Heart left ventricle (tissue), 16 donors: ENCODE measurements around the gene HOMEZ. TPM values are rescaled to one million over a fixed set of nuclear protein-coding genes. Genes with fewer than 3 reads are reported as not detected.

Source experiments
- ATAC-seq, 4 donors: fragments of 200-7000 bp; cut with Tn5 transposase; one replicate each; pipeline ENCODE4 v1.9.1; 2020 to 2022; ENCODE audit warnings: moderate library complexity in 4 of 4, mild to moderate bottlenecking in 3 of 4, moderate number of reproducible peaks in 1 of 4
- DNase-seq, 5 donors: peaks; one replicate each; pipeline ENCODE4 v3.0.0-alpha.2; 2020
- H3K27ac ChIP-seq, 12 donors: fragments of 200-600 bp; sonication (generic) in 4 of 12; one replicate each; pipeline versions ENCODE4 v1.5.0 to v1.8.0; 2016 to 2022; ENCODE audit warnings: mild to moderate bottlenecking in 2 of 12
- H3K27me3 ChIP-seq, 9 donors: fragments of 200-600 bp; sonication (generic) in 2 of 9; one replicate each; pipeline versions ENCODE4 v1.5.1 to v1.8.0; 2016 to 2022; ENCODE audit warnings: mild to moderate bottlenecking in 3 of 9
- H3K36me3 ChIP-seq, 9 donors: fragments of 200-600 bp; sonication (generic) in 2 of 9; one replicate each; pipeline versions ENCODE4 v1.5.0 to v1.8.0; 2018 to 2022; ENCODE audit warnings: mild to moderate bottlenecking in 2 of 9
- H3K4me1 ChIP-seq, 12 donors: fragments of 200-600 bp; sonication (generic) in 4 of 12; one replicate each; pipeline versions ENCODE4 v1.5.0 to v1.8.0; 2016 to 2022; ENCODE audit warnings: mild to moderate bottlenecking in 3 of 12
- H3K4me3 ChIP-seq, 12 donors: fragments of 200-600 bp; sonication (generic) in 4 of 12; one replicate each; pipeline versions ENCODE4 v1.5.0 to v1.8.0; 2017 to 2022; ENCODE audit warnings: mild to moderate bottlenecking in 9 of 12, moderate library complexity in 4 of 12
- H3K9me3 ChIP-seq, 12 donors: fragments of 200-600 bp; sonication (generic) in 4 of 12; one replicate each; pipeline versions ENCODE4 v1.5.0 to v1.8.0; 2016 to 2022; ENCODE audit warnings: mild to moderate bottlenecking in 1 of 12
- CTCF ChIP-seq, 12 donors: fragments of 200-600 bp; sonication (generic) in 4 of 12; IDR thresholded peaks; one replicate each; pipeline versions ENCODE4 v1.5.0 to v1.8.0; 2018 to 2022; ENCODE audit warnings: antibody characterized with exemption in 12 of 12, mild to moderate bottlenecking in 5 of 12
- POLR2A ChIP-seq, 2 donors: fragments of 450-650 bp; IDR thresholded peaks; one replicate each; pipeline ENCODE4 v1.6.1; 2017; ENCODE audit warnings: antibody characterized with exemption in 2 of 2, mild to moderate bottlenecking in 2 of 2, moderate library complexity in 2 of 2
- WGBS, 4 donors: extraction: QIAGEN DNeasy Blood & Tissue Kit in 2 of 4; methylation state at CpG; one replicate each; pipeline versions ENCODE4 v1.1.5 to v1.1.7; 2013 to 2018; 5-methylcytosine and 5-hydroxymethylcytosine counted together
- intact Hi-C, 10 donors: fragments of 100-400 bp; cut with DNase I; formaldehyde crosslinking; loops; one replicate each; pipeline versions ENCODE4 v1.11.1 to v1.14.2; 2022
- polyA plus RNA-seq, 2 donors: library from polyadenylated mRNA; stranded (reverse); fragments of 200-250 nt; gene quantifications; one replicate each; pipeline ENCODE4 v1.2.3, GENCODE V29; 2013
- total RNA-seq, 9 donors: library from RNA; depleted of rRNA in 2 of 9; stranded (reverse); fragments of >200 nt in 2 of 9; fragmentation: NEBNext Ultra II Directional in 3 of 9; extraction: Animal tissue kit (Norgen Biotek cat#: 25700) in 3 of 9; gene quantifications; one replicate each; pipeline versions ENCODE4 v1.1.0 to v1.2.4, GENCODE V29; 2016 to 2023
- donor health status: ischemic (EF 13 %, LVEDD 7.1; RV severe dilation, severe dysfunction).
- donor health status: healthy with polysubstance abuse.
- donor health status: DM: no; HTN: yes; CAD: no.
- donor health status: DM: no; HTN: no; CAD: no.
- donor health status: ischemic (EF 25% LVEDD 6.9; RV normal size, moderate dysfunction).
- donor health status: ischemic (EF 25% LVEDD 5.7; RV mildly dilated, moderate dysfunction).
- donor health status: healthy.
- donor health status: DM: yes; HTN: yes; CAD: no.
- donor health status: ischemic (EF 35%, LVEDD 5.7; RV mildly dilated, moderate dysfunction).
- donor health status: nonischemic (EF 11% LVEDD 7.7; RV severe dilation, severe dysfunction).
- donor health status: DM: yes; HTN: yes; CAD: no.
- donor health status: PGD.
- donor health status: ischemic (EF 29% LVEDD 5.4; RV normal size, mild dysfunction).
- donor health status: nonischemic (EF 23%, LVEDD 6.1; RV moderate dilation, normal function).

HOMEZ gene
- total and polyA plus RNA-seq, 11 donors: 6.2 to 13.0 (median 9.2) TPM

GRCh38 chr14:23320584-23321571, 34.9 kb upstream of the HOMEZ start, which contains the start of gene PABPN1:
Gene PABPN1, plus strand, starts transcription at chr14:23321457. Its CDS starts 13 bp downstream, at chr14:23321470.
- Histone ChIP-seq H3K4me3 (peak within 1 kb of the TSS; percentile 84 to 99 (median 92)), H3K27ac (peak within 1 kb of the TSS; percentile 89 to 98 (median 97)), H3K27me3 (no peaks in the 10 kb centered on the region), H3K9me3 (no peaks in the 10 kb centered on the region), H3K36me3 (peaks cover 0 to 39% (median 32%) of the 10 kb centered on the region in 9 donors), H3K4me1 (peaks cover 4 to 26% (median 15%) of the 10 kb centered on the region in 12 donors)
- intact Hi-C loops: loop anchor here in 8 of 10 donors (1.0 to 10.0 kb wide), 7 partner anchors 14 to 244 kb away; partner anchors contain the start of genes AP1G2 (in 5 of the 8), NGDN (in 3 of the 8), BCL2L2 (in 1 of the 8) and THTPA (in 1 of the 8)
- WGBS, 4 donors: 3 to 8% (median 5%) methylated on average over 35 to 63 of the region's 63 CpGs
- ATAC-seq (peak; percentile 92 to 97 (median 96)), DNase-seq (peak; percentile 98 to 99 (median 99))
- TF ChIP-seq CTCF (IDR thresholded peaks at IDR 0.05) (no peak), POLR2A (IDR thresholded peaks at IDR 0.05) (peak in 1 of 2 donors; percentile 53)

- H3K27ac ChIP-seq: peak overlapping the region; percentile 69 to 97 (median 91)
- H3K36me3 ChIP-seq: peaks cover 0 to 35% (median 24%) of the 10 kb centered on the region in 9 donors
- no peak for TF ChIP-seq POLR2A (IDR thresholded peaks at IDR 0.05)
- no peak for TF ChIP-seq CTCF (IDR thresholded peaks at IDR 0.05)
- no peaks in the 10 kb centered on the region for H3K9me3 ChIP-seq
- WGBS, 4 donors: 91 to 96% (median 92%) methylated on average over 17 of the region's 17 CpGs
- H3K27me3 ChIP-seq: no peaks in the 10 kb centered on the region
- intact Hi-C loops: loop anchor here in 8 of 10 donors (2.0 to 10.0 kb wide), 5 partner anchors 13 to 245 kb away; partner anchors contain the start of genes AP1G2 (in 5 of the 8), NGDN (in 2 of the 8), BCL2L2 (in 1 of the 8) and THTPA (in 1 of the 8)
- H3K4me1 ChIP-seq: peaks cover 4 to 26% (median 15%) of the 10 kb centered on the region in 12 donors
- H3K4me3 ChIP-seq: peak overlapping the region; percentile 4 to 91 (median 48)
- DNase-seq: no peak
- ATAC-seq: no peak
These were observed 34.0 kb upstream of the HOMEZ start for GRCh38 chr14:23319746-23320583.

GRCh38 chr14:23316300-23316699, 30.4 kb upstream of the HOMEZ start:
- Histone ChIP-seq H3K27me3 (no peaks in the 10 kb centered on the region), H3K4me1 (peaks cover 0 to 8% (median 4%) of the 10 kb centered on the region in 12 donors), H3K9me3 (no peaks in the 10 kb centered on the region), H3K27ac (no peak overlapping the region), H3K36me3 (peaks cover 0 to 24% (median 10%) of the 10 kb centered on the region in 9 donors), H3K4me3 (no peak overlapping the region)
- ATAC-seq (no peak), DNase-seq (no peak)
- intact Hi-C loops: no loop called here
- TF ChIP-seq CTCF (IDR thresholded peaks at IDR 0.05) (no peak), POLR2A (IDR thresholded peaks at IDR 0.05) (no peak)
- WGBS, 4 donors: 86 to 90% (median 89%) methylated on average over 5 of the region's 5 CpGs
